Stimulated activated CD4-positive, alpha-beta T cell treated with anti-CD3 and anti-CD28 coated beads, Interleukin-2, amount 100 ng/mL, for 4 hours (primary cell): ENCODE measurements around the gene SIX2.

ENCODE experiments used
- DNase-seq: peaks from one replicate; pipeline ENCODE4 v3.0.0-alpha.2; 2020; ENCODE audit warnings: low read depth

SIX2 gene

GRCh38 chr2:44965684-44966083 lies 43.6 kb downstream of the SIX2 start:
- no peak for DNase-seq

DNA sequence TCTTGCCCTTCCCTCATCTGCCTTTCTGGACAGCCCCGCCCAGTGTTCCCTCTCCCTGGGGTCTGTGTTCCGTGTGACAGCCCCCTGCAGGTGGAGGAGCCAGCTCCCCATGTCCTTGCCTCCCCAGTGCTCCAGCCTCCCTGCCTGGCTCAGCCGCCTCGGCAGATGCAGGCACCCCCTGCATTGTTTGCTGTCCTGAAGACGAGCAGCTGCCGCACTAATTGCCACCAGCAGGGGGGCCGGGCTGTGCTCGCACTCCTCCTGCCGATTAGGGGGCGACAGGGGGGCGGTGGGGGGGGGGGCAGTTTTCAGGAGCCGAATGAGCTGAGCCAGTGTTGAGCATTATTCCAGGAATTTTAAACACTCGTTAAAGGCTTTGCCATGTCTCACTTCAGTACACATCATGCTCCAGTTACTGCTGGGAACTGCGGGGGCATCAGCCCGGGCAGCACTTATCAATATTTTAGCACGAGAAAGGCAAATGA lies 44.5 kb downstream of the SIX2 start:
- DNase-seq = no peak

GRCh38 chr2:44962176-44962695 lies 47.0 kb downstream of the SIX2 start:
- no peak for DNase-seq

DNA sequence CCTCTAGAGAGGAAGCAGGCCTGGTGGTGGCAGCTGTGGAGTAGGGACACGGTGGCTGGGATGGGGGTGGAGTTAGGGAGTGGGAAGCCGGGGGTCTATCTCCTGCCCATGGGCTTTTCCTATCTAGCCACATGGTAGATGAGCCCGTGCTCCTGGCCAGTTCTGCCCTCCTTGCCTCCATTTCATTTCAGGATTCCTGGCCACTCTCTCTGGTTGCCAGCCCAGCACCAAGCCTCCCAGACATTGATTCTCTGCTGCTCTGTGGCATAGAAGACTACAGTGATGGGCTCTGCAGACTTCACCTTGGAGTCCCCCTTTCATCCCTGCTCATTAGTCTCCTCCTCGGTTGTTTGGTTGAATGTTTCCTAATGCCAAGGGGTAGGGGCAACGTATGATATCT lies 48.4 kb downstream of the SIX2 start:
- DNase-seq = no peak

DNA sequence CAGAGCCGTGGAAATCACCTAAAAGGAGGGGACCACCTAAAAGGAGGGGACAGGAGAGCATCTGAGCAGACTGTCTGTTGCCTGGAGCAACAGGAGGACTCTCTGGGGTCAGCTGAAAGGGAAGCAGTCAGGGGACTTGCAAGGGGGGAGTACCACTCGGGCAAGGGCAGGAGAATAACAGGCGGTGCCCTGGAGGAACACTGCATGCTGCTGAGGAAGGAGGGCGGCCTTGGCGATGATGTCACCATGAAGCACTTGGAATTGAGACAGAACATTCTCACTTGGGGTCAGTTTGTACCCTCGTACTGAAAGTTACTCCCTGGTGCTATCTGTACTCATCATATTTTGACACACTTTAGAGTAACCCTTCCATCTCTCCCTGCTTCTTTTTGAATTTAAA lies 49.4 kb downstream of the SIX2 start:
- no peak for DNase-seq

DNA sequence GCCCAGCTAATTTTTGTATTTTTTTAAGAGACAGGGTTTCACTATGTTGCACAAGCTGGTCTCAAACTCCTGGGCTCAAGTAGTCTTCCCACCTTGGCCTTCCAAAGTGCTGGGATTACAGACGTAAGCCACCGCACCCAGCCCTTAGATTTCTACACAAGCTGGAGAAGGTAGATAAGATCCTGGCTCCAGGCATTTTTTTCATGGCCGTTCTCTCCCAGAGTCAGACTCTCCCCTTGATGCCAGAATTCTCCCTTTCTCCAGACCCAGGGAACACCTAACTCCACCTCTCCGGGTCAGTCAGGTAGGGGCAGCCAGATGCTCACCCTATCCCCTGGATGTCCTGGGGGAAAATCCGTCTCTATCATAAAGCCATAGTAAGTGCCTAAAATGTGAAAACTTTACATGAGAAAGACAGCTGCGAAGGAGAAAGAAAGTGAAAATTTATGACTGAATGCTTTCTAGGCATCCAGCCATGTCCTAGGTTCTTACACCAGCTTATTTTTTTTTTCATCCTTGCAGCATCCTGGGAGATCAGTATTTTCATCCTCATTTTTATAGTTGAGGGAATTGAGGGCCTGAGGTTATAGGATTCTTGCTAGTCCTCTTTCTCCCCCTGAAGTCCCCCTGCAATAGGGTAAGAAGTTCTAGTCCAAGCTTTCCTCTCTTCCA lies 51.5 kb downstream of the SIX2 start:
- no peak for DNase-seq

- DNase-seq = no peak
Observed at GRCh38 chr2:44956843-44957242, 52.4 kb downstream of the SIX2 start.

GRCh38 chr2:44955593-44956392 lies 53.5 kb downstream of the SIX2 start:
- peak; percentile 56 for DNase-seq
